HG03354 (cell line): ENCODE data around the gene AGGF1.
"Not testable (repeated sequence)": the region's sequence is repeated elsewhere in the genome, so short reads cannot be mapped to it uniquely, and the experiment has no call there.

Source experiments
- ATAC-seq: cut with Tn5 transposase; IDR thresholded peaks from one replicate; pipeline ENCODE4 v1.9.1; 2021; ENCODE audit warnings: mild to moderate bottlenecking; ENCODE audit not compliant: unreplicated experiment, poor library complexity, severe bottlenecking

The AGGF1 gene

GRCh38 chr5:77017668-77018067, 12.5 kb upstream of the AGGF1 start:
- no peak for ATAC-seq

GRCh38 chr5:77022511-77023417, 7.4 kb upstream of the AGGF1 start:
- ATAC-seq: no peak

GRCh38 chr5:77024490-77024889, 5.7 kb upstream of the AGGF1 start:
- no peak for ATAC-seq

GRCh38 chr5:77028631-77029375, 1.4 kb upstream of the AGGF1 start:
- no peak for ATAC-seq

- no peak for ATAC-seq
These were observed 773 bp upstream of the AGGF1 start for GRCh38 chr5:77029376-77029885.

- ATAC-seq: no peak
These were observed 1.7 kb downstream of the AGGF1 start for GRCh38 chr5:77031891-77032290.

- ATAC-seq: no peak
These were observed 2.4 kb downstream of the AGGF1 start for GRCh38 chr5:77032635-77033034.

GRCh38 chr5:77033338-77033737, 3.1 kb downstream of the AGGF1 start:
- ATAC-seq: no peak

GRCh38 chr5:77035950-77036349, 5.7 kb downstream of the AGGF1 start:
- ATAC-seq: no peak

- ATAC-seq: no peak
These were observed 16.3 kb downstream of the AGGF1 start for GRCh38 chr5:77046416-77047073.

- no peak for ATAC-seq
These were observed 33.8 kb downstream of the AGGF1 start for GRCh38 chr5:77064040-77064439.

- ATAC-seq: no peak
These were observed 35.1 kb downstream of the AGGF1 start for GRCh38 chr5:77065256-77065655.

- ATAC-seq: peak; percentile 14
These were observed 36.0 kb downstream of the AGGF1 start for GRCh38 chr5:77066184-77066583.

- peak; percentile 71 for ATAC-seq
These were observed 36.7 kb downstream of the AGGF1 start for GRCh38 chr5:77066823-77067442.

GRCh38 chr5:77073667-77074066, 43.5 kb downstream of the AGGF1 start:
- ATAC-seq: no peak

- ATAC-seq: no peak
These were observed 44.5 kb downstream of the AGGF1 start for GRCh38 chr5:77074745-77075144.

- peak; percentile 86 for ATAC-seq
These were observed 47.0 kb downstream of the AGGF1 start for GRCh38 chr5:77076961-77077828.

- peak; percentile 12 for ATAC-seq
These were observed 47.6 kb downstream of the AGGF1 start for GRCh38 chr5:77077829-77078176.

GRCh38 chr5:77080479-77080878, 50.3 kb downstream of the AGGF1 start:
- not testable (repeated sequence) for ATAC-seq
